GM12878 (cell line): ENCODE measurements around the gene GOLT1B. TPM values are rescaled to one million over a fixed set of nuclear protein-coding genes. Genes with fewer than 3 reads are reported as not detected.

ENCODE experiments used
- ATAC-seq: fragments of 200-7000 bp; cut with Tn5 transposase; 3 replicates; pipeline ENCODE4 v1.9.1; 2020; ENCODE audit warnings: mild to moderate bottlenecking, moderate library complexity
- BruUV-seq: library from RNA; stranded (reverse); fragments of 400-500 nt; replicated peaks from 2 replicates; lab custom pipeline; 2021; lab: Mats Ljungman, UMichigan
- CTCF ChIA-PET: fragments of 300-600 bp; sonication (Branson Sonifier 250); formaldehyde crosslinking; extraction: SDS; loops from one replicate; lab custom pipeline; 2021; ENCODE audit warnings: inconsistent platforms; lab: Yijun Ruan, JAX
- POLR2A ChIA-PET: fragments of 350-600 bp; formaldehyde crosslinking; extraction: SDS; loops from one replicate; lab custom pipeline; 2021; ENCODE audit warnings: inconsistent platforms; lab: Charles Lee
- RAD21 ChIA-PET: fragments of 300-600 bp; sonication (Branson Sonifier 250); formaldehyde crosslinking; loops from one replicate; lab custom pipeline; 2023; ENCODE audit warnings: antibody characterized with exemption; ENCODE audit not compliant: unreplicated experiment; lab: Charles Lee
- SMC1A ChIA-PET: fragments of 300-600 bp; sonication (Branson Sonifier 250); formaldehyde crosslinking; loops from one replicate; lab custom pipeline; 2023; ENCODE audit not compliant: unreplicated experiment, uncharacterized antibody; lab: Charles Lee
- DNase-seq: peaks from one replicate; pipeline ENCODE4 v3.0.0-alpha.2; 2011; ENCODE audit warnings: low read depth, low spot score
- FAIRE-seq: peaks from 3 replicates; lab custom pipeline; 2011; peaks lifted over from hg19 to GRCh38; lab: Jason Lieb, UNC
- H2AFZ ChIP-seq: 2 replicates; pipeline ENCODE4 v1.6.0; 2011; ENCODE audit warnings: low read depth, low read length, control low read depth; ENCODE audit not compliant: control insufficient read depth
- H3K27ac ChIP-seq: 2 replicates; pipeline ENCODE4 v1.5.1; 2011; ENCODE audit warnings: control low read depth; ENCODE audit not compliant: control insufficient read depth, insufficient read depth
- H3K27me3 ChIP-seq, 2 experiments: replicated peaks in 1 of 2; 2 replicates each; pipeline versions ENCODE4 v1.6.0 to v1.6.1; 2011; ENCODE audit warnings: low read length in 1 of 2; ENCODE audit not compliant: control insufficient read depth in 2 of 2, insufficient read depth in 2 of 2
- H3K36me3 ChIP-seq, 2 experiments: 2 replicates each; pipeline ENCODE4 v1.5.1; 2011; ENCODE audit warnings: low read length in 1 of 2; ENCODE audit not compliant: control insufficient read depth in 2 of 2, insufficient read depth in 2 of 2
- H3K4me1 ChIP-seq: 2 replicates; pipeline ENCODE4 v1.6.1; 2011; ENCODE audit warnings: mild to moderate bottlenecking, low read length, moderate library complexity, mixed read lengths; ENCODE audit not compliant: control insufficient read depth, insufficient read depth
- H3K4me2 ChIP-seq: 2 replicates; pipeline ENCODE4 v1.6.0; 2011; ENCODE audit warnings: control low read depth; ENCODE audit not compliant: control insufficient read depth, insufficient read depth
- H3K4me3 ChIP-seq: fragments of 200-600 bp; sonication (generic); 2 replicates; pipeline ENCODE4 v1.5.1; 2016
- H3K79me2 ChIP-seq: 2 replicates; pipeline ENCODE4 v1.6.0; 2011; ENCODE audit warnings: low read length; ENCODE audit not compliant: control insufficient read depth, insufficient read depth
- H3K9ac ChIP-seq: 2 replicates; pipeline ENCODE4 v1.8.0; 2011; ENCODE audit warnings: low read length, control low read depth, mixed read lengths; ENCODE audit not compliant: control insufficient read depth, insufficient read depth
- H3K9me3 ChIP-seq: replicated peaks from 3 replicates; pipeline ENCODE4 v1.5.1; 2011; ENCODE audit warnings: mild to moderate bottlenecking, low read length; ENCODE audit not compliant: control insufficient read depth, insufficient read depth
- H4K20me1 ChIP-seq: 2 replicates; pipeline ENCODE4 v1.6.0; 2011; ENCODE audit not compliant: control insufficient read depth, insufficient read depth
- IKZF2 ChIP-seq, 2 experiments: fragments of 450-650 bp; IDR thresholded peaks; 2 replicates each; pipeline ENCODE4 v1.6.1; 2017; ENCODE audit warnings: mild to moderate bottlenecking in 2 of 2, moderate library complexity in 2 of 2
- MTA2 ChIP-seq: fragments of 450-650 bp; IDR thresholded peaks from 2 replicates; pipeline ENCODE4 v1.6.1; 2016; ENCODE audit warnings: low read depth, mild to moderate bottlenecking, moderate library complexity
- RELB ChIP-seq: fragments of 450-650 bp; IDR thresholded peaks from 2 replicates; pipeline ENCODE4 v1.6.1; 2017; ENCODE audit warnings: low read depth, mild to moderate bottlenecking, moderate library complexity
- SP1 ChIP-seq: IDR thresholded peaks from one replicate; pipeline ENCODE4 v1.6.1; 2011; ENCODE audit warnings: low read depth, low read length
- ZNF592 ChIP-seq: fragments of 450-650 bp; IDR thresholded peaks from 2 replicates; pipeline ENCODE4 v1.6.1; 2017; ENCODE audit warnings: mild to moderate bottlenecking, moderate library complexity
- WGBS: methylation state at CpG from one replicate; pipeline ENCODE4 v1.1.6; 2016; ENCODE audit warnings: low lambda C conversion rate; ENCODE audit not compliant: insufficient replicate concordance, insufficient coverage; ENCODE audit errors: missing lambda C conversion rate; 5-methylcytosine and 5-hydroxymethylcytosine counted together
- in situ Hi-C: fragments of 300-500 bp; cut with MboI; formaldehyde crosslinking; loops from 9 replicates; pipeline ENCODE4 v1.14.3; 2018; ENCODE audit warnings: mixed read lengths
- intact Hi-C: fragments of 100-400 bp; cut with micrococcal nuclease; formaldehyde crosslinking; loops from one replicate; pipeline ENCODE4 v1.14.2; 2022; ENCODE audit not compliant: unreplicated experiment
- polyA plus RNA-seq, 11 experiments: library from polyadenylated mRNA; depleted of rRNA in 4 of 11; unstranded in 6 of 11; stranded (reverse) in 5 of 11; fragments of >200 nt; fragmentation: Nextera tagmentation in 4 of 11; fragmentation: Illumina TruSeq in 1 of 11; extraction: Ambion mirVana in 4 of 11; extraction: Trizol in 1 of 11; gene quantifications; 1 replicate in 1 of 11; 2 replicates in 10 of 11; pipeline versions ENCODE4 v1.2.1 to v1.2.3, GENCODE V29; 2011 to 2016; ENCODE audit warnings: inconsistent platforms in 2 of 11, missing spikeins in 2 of 11, low read depth in 1 of 11
- total RNA-seq, 4 experiments: library from RNA; depleted of rRNA in 3 of 4; stranded (reverse); fragments of >200 nt in 3 of 4; fragmentation: Illumina TruSeq in 1 of 4; extraction: Trizol in 1 of 4; gene quantifications; 2 replicates each; pipeline versions ENCODE4 v1.2.1 to v1.2.3, GENCODE V29; 2013 to 2021

Gene GOLT1B
- total and polyA plus RNA-seq, 10 of the 15 experiments (the other 5 are each of a cell fraction or from before 2014, with no cell fraction given): 18.3 to 77.4 (median 32.9) TPM

- Histone ChIP-seq H3K27ac (no peak overlapping the region), H4K20me1 (no peaks in the 10 kb centered on the region), H3K4me1 (no peaks in the 10 kb centered on the region), H3K27me3 (no peaks in the 10 kb centered on the region), H3K4me3 (no peak overlapping the region), H3K4me2 (no peak overlapping the region; the same call in 1 of the 2 replicates), H3K36me3 (peaks cover 0 to 6% of the 10 kb centered on the region in 2 experiments; a peak in 3 of 4 replicates), H3K79me2 (no peaks in the 10 kb centered on the region), H2AFZ (no peak overlapping the region), H3K9me3 (no peaks in the 10 kb centered on the region), H3K9ac (no peak overlapping the region)
- intact Hi-C loops: no loop called here
- ChIA-PET CTCF (no interaction called here), RAD21 (no interaction called here), POLR2A (no interaction called here), SMC1A (interaction anchor here (0.8 to 2.7 kb wide), 5 partner anchors 8 to 227 kb away, joined by 4 to 9 read pairs (median 4); partner anchors contain the start of gene PYROXD1)
- FAIRE-seq (peak; percentile 90), ATAC-seq (peak; percentile 88), DNase-seq (peak; percentile 35)
- 14% methylated on average over 4 of the region's 4 CpGs for WGBS
- peak; percentile 51 for TF ChIP-seq MTA2
- no peak for TF ChIP-seq SP1
- TF ChIP-seq ZNF592: no peak
- TF ChIP-seq RELB: peak; percentile 39; the same call in 1 of the 2 replicates
- TF ChIP-seq IKZF2 (IDR thresholded peaks at IDR 0.05): peak; percentile 43 to 53; a peak in 3 of 4 replicates
- in situ Hi-C loops: no loop called here
- BruUV-seq: no TSS peak
Observed at GRCh38 chr12:21453312-21453852, 48.2 kb upstream of the GOLT1B start.
